Fibroblast of skin of right biceps (primary cell): ENCODE data around the gene ELL.

Experiments used
- DNase-seq: peaks from one replicate; pipeline ENCODE4 v3.0.0-alpha.2; 2013

The ELL gene

DNA sequence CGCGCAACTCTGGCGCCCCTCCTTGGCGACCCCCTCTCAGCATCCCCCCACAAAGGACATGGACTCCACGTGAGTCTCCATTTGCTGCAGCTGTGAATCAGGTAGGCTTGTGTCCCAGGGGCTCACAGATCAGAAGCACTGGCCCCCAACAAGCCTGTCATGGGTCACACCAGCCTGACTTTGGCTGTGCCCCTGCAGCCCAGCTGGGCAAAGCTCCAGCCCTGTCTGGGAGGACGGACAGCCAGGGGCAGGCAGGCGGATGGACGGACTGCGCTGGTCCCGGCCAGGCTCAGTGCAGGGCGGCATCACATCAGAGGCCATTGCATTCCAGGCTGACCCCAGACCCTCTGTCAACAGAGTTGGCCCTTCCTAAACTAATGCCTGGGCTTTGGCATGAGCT, 55.5 kb downstream of the ELL start:
- DNase-seq, result no peak

DNA sequence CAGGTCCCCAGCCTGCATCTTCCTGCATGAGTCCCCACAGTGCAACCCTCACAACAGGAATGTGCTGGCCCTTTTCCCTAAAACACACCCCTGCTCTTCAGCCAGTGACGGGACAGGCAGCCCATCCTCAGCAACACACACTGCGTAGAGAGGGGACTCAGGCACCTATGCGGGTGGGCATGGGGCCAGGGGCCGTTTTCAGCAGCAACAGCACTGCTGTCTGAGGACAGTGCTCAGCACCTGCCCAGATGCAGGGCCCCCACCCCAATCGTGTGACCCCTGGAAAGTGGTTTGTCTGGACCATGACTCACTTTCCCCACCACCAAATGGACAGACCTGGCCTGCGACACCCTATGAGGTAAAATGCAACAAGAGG, 55.9 kb downstream of the ELL start:
- no peak for DNase-seq

DNA sequence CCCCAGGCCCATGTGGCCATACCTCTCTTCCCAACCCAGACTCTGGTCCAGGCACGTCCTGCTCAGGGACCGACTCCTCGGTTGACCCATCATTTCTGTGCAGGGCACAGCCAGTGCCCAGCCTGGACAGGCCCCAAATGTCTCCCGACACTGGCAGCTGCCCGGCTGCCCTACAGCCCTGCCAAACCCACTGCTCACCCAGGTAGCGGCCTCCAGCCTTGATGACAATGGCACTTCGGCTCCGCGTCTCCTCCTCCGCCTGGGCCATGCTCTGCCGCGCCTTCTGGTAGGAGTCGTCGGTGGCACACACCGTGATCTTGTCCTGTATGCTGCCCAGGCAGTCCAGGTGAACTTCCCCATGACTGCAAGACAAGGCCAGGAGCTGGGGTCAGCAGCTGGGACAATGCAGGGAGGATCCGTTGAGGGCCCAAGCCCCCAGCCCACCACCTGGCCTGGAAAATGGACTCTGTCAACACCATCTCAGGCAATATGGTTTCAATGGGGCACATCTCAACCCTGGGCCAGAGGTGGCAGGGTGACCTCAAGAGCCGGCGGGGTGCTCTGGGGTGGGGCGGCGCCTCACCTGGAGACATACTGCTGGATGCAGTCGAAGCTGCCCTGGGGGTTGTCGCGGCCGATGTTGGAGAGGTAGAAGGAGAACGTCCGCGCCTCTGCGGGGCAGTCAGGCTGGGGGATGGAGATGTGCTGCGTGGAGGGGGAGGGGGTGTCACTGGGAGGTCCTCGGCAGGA, 56.5 kb downstream of the ELL start:
- no peak for DNase-seq

DNA sequence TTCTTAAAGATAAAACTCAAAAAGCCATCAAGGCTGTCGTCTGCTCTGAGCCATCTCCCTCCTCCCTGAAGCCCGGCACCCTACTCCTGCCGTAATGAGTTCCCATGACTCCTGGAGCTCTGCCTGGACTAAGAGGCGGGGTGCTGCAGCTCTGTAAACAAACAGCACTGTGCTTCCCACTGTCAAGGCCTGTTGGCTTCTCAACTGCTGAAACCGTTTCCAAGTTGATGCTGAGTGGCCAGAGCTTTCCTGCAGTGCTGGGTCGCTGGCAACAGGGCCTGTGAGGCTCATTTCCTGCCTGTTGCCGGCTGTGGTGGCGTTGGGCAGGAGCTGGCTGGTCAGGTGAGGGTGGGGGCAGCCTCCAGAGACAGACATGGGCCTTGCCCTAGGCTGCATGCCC, 57.2 kb downstream of the ELL start:
- DNase-seq, result peak; percentile 34

GRCh38 chr19:18461471-18461870, 60.4 kb downstream of the ELL start:
- DNase-seq, result no peak

DNA sequence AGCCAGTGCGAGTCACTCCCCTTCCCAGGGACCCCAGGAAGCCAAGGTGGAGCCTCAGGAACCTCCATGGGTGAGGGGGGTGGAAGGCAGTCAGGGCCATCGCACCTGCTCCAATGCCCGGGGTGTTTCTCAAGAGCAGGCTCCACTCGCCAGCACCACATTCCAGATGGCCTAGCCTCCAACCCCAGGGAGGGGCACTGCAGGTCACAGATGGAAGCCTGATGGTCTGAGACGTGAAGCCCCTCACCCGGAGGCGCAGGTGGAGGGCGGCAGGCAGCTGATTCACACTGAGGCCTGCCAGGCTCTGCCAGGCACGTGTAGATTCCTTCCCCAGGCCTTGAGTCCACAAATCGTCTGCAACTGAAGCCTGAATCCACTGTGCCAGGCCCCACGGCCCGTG, 61.0 kb downstream of the ELL start:
- no peak for DNase-seq

GRCh38 chr19:18457483-18458331, 64.2 kb downstream of the ELL start:
- no peak for DNase-seq

- no peak for DNase-seq
Measured at GRCh38 chr19:18456974-18457373, 64.9 kb downstream of the ELL start.

DNA sequence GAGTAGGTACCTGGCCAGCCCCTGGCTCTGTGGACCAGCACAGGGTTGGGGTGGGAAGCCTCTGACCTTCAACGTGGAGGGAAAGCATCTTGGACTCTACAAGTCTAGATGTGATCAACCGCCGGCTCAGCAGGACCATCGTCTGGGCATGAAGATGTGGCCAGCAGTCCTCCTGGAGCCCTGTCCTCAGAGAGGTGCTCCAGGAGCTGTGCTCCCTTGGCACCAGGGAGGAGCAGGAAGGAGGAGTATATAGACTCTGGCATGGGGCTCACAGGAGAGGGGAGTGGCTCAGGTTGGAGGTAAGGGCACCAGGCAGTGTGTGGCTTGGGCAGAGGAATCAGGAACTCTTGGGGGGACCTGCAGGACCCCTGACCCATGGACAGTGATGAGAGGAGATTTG, 65.6 kb downstream of the ELL start:
- no peak for DNase-seq

DNA sequence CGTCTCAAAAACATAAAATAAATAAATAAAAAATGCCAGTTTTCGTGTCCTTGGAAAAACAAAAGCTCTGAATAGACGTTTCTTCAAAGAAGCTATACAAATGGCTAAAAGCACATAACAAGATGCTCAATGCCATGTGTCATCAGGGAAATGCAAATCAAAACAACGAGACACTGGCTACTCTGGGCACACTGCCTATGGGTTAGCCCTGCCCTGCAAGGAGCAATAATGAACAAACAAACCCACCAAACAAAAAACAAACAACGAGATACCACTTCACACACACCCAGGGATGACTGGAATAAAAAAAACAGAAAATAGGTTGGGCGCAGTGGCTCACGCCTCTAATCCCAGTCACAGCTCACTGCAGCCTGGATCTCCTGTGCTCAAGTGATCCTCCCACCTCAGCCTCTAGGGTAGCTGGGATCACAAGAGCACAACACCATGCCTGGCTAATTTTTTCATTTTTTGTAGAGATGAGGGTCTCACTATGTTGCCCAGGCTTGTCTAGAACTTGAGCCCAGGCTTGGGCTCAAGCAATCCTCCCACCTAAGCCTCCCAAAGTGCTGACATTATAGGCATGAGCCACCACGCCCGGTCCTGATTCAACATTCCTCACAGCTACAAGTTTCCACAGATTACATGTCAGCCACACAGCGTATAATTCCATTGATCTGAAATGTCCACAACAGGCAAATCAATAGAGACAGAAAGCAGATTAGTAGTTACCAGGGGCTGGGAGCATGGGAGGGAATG, 68.4 kb downstream of the ELL start:
- no peak for DNase-seq

DNA sequence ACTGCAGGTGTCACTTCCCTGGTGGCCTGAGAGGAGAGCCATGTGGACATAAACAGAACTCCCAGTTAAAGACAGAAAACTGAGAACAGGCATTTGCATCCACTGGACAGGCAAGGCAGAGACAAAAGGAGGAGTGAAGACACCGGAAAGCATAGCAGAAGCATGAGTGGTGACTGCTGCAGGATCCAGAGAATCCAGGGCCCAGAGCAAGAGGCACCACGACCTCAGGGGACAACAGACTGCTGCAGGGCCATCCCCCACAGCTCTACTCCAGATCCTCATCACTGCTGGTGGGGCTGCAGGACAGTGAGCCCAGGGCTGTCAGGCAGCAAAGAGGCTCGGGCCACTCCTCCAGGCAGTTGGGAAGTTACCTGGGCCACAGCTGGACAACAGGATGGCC, 69.5 kb downstream of the ELL start:
- no peak for DNase-seq

- peak; percentile 73 for DNase-seq
Measured at GRCh38 chr19:18450931-18451836, 70.7 kb downstream of the ELL start.

DNA sequence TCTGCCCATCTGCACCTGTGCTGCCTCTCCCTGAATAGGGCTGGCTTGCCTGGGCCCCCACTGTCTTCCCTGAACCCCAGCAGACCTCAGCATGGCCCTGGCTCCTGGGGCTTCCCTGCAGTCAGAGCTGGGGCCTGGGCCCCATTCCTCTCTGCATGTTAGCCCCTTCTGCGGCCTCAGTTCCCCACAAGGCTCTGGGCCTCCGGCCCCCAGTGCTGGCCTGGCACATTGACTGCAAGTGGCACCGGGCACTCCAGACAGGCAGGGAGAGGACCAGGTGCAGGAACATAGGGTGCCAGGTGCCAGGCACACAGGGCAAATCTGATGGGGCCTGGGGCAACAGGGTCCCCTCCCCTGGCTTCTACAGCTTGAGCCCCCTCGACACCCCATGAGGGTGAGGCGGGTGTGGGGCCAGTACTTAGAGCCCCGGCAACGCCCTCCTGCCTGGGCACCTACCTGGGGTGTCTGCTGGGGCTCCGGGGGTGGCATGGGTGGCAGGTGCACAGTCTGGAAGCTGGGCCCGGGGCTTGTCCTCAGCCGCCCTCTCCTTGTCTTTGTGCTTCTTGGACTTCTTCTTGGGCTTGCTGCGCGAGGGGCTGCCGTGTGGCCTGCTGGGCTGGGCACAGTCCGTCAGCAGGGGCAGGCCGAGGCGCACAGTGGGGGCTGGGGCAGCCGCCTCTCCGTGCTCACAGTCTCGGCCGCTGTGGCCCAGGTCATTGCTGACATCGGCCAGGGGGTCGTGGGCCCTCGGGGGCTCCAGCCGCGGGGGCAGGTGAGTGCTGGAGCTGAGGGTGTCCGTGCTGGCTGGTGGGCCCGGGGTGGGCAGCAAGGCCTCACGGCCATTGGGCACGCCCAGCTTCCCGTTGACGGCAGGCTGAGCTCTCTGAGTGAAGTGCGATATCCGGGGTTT, 71.6 kb downstream of the ELL start:
- no peak for DNase-seq

DNA sequence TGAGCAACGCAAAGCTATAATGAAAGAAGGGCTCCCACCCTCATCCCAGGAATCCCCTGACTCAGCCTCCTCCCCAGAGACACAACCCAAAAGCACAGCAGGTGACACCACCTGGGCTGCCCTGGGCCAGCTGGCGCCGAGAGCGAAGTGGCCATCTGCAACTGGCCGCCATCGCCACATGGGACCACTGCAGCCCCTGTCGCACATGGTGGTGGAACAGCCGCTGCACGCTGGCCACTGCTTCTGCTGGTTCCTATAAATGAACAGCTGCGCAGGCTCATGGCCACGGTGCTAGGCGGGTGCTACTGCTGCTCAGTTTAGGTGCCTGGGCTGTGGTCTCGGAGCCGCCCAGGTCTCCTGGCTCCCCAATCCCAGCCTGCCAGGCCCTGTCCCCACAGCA, 72.3 kb downstream of the ELL start:
- no peak for DNase-seq

GRCh38 chr19:18446811-18447359, 75.0 kb downstream of the ELL start:
- no peak for DNase-seq

DNA sequence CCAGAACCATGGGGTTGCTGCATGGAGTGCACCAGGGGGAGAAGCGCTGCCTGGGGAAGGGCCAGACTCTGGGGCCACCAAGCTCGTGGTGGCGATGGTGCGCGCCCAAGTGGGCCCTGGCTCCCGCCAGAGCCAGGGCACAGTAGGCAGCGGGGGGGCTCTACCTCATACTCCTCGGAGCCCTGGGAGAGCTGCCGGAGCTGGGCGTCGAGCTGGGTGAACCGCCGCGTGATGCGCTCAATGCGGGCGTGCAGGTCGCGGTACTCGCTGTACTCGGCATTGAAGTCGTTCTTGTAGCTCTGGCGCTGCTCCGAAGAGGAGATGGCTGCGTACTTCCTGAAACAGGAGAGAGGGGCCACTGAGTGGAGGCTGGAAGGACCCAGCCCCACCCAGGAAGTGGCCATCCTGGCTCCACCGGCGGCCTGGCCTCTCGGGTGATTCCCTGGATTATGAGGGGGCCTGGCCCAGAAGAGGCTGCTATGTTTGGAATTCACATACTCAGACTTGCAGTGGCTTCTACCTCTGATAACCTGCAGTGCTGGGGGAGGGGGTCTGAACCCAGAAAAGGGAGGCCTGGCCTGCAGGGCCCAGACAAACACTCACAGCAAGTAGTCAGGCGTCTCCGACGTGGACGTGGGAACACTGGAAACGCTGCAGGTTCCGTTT, 75.6 kb downstream of the ELL start:
- no peak for DNase-seq

- DNase-seq, result no peak
Measured at GRCh38 chr19:18445262-18445948, 76.5 kb downstream of the ELL start.

- no peak for DNase-seq
Measured at GRCh38 chr19:18444513-18444912, 77.4 kb downstream of the ELL start.

- no peak for DNase-seq
Measured at GRCh38 chr19:18443831-18444230, 78.0 kb downstream of the ELL start.

DNA sequence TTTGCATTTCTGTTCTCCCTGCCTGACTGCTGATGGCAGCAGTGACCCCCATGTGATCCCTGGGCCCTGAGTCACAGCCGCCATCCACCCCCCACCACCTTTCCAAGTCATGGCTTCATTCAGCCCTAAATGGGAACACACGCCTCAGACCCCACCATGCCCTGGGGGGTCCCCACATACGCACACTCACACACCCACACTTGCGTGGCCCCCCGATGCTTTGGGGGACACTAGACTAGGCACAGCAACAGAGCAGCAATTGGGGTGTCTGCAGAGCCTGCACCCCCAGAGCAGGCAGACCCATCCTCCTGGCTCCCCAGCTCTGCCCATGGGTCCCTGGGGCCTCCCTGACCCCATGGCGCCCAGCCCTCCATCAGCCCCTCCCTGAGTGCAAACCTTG, 78.5 kb downstream of the ELL start:
- no peak for DNase-seq
